CD14-positive monocyte (primary cell): Measurements from ENCODE around the gene THRB. TPM values are rescaled to one million over a fixed set of nuclear protein-coding genes. Genes with fewer than 3 reads are reported as not detected.

Source experiments
- DNase-seq, 3 donors: peaks; one replicate each; pipeline ENCODE4 v3.0.0-alpha.2; 2011 to 2022
- H2AFZ ChIP-seq: 2 replicates; pipeline ENCODE4 v1.6.0; 2012; ENCODE audit warnings: mild to moderate bottlenecking, low read depth, low read length, inconsistent platforms; ENCODE audit not compliant: insufficient read depth, poor library complexity, severe bottlenecking
- H3K27ac ChIP-seq, 2 donors: 1 replicate in 1 of 2; 2 replicates in 1 of 2; pipeline ENCODE4 v1.5.1; 2012 to 2013; ENCODE audit warnings: low read length in 2 of 2, control low read depth in 1 of 2, inconsistent platforms in 1 of 2, low read depth in 1 of 2, mild to moderate bottlenecking in 1 of 2
- H3K27me3 ChIP-seq, 2 donors: one replicate each; pipeline versions ENCODE4 v1.6.0 to v1.6.1; 2011 to 2013; ENCODE audit warnings: low read length in 2 of 2; ENCODE audit not compliant: control insufficient read depth in 2 of 2, insufficient read depth in 2 of 2
- H3K36me3 ChIP-seq, 2 donors: replicated peaks in 1 of 2; 1 replicate in 1 of 2; 2 replicates in 1 of 2; pipeline versions ENCODE4 v1.5.1 to v1.6.1; 2012 to 2013; ENCODE audit warnings: low read length in 2 of 2, control low read depth in 1 of 2, inconsistent platforms in 1 of 2, mild to moderate bottlenecking in 1 of 2; ENCODE audit not compliant: insufficient read depth in 2 of 2, control insufficient read depth in 1 of 2
- H3K4me1 ChIP-seq, 2 donors: 1 replicate in 1 of 2; 2 replicates in 1 of 2; pipeline versions ENCODE4 v1.5.1 to v1.6.1; 2012 to 2013; ENCODE audit warnings: low read length in 2 of 2, control low read depth in 1 of 2, inconsistent platforms in 1 of 2, mild to moderate bottlenecking in 1 of 2, moderate library complexity in 1 of 2; ENCODE audit not compliant: insufficient read depth in 2 of 2, control insufficient read depth in 1 of 2
- H3K4me2 ChIP-seq: replicated peaks from 2 replicates; pipeline ENCODE3; 2012; ENCODE audit warnings: low read length, moderate library complexity, mild to moderate bottlenecking; ENCODE audit not compliant: poor library complexity, severe bottlenecking; ENCODE audit errors: extremely low read depth
- H3K4me3 ChIP-seq, 3 experiments: fragments of 200-600 bp in 1 of 3; sonication (generic) in 1 of 3; replicated peaks in 1 of 3; 1 replicate in 2 of 3; 2 replicates in 1 of 3; pipeline ENCODE4 v1.5.1; 2011 to 2013; ENCODE audit warnings: low read length in 3 of 3, mild to moderate bottlenecking in 3 of 3, control low read depth in 2 of 3, low read depth in 2 of 3, inconsistent platforms in 1 of 3, moderate library complexity in 1 of 3
- H3K79me2 ChIP-seq: 2 replicates; pipeline ENCODE4 v1.6.0; 2012; ENCODE audit warnings: mild to moderate bottlenecking, control low read depth, inconsistent platforms, low read length, moderate library complexity; ENCODE audit not compliant: insufficient read depth
- H3K9ac ChIP-seq: 2 replicates; pipeline ENCODE4 v1.6.0; 2017; ENCODE audit warnings: low read length, mild to moderate bottlenecking; ENCODE audit not compliant: insufficient read depth, poor library complexity, severe bottlenecking
- H3K9me3 ChIP-seq, 2 donors: replicated peaks in 1 of 2; 1 replicate in 1 of 2; 2 replicates in 1 of 2; pipeline versions ENCODE4 v1.5.1 to v1.6.1; 2012 to 2013; ENCODE audit warnings: low read length in 2 of 2, control low read depth in 1 of 2; ENCODE audit not compliant: control insufficient read depth in 1 of 2, insufficient read depth in 1 of 2
- H4K20me1 ChIP-seq: 2 replicates; pipeline ENCODE4 v1.6.0; 2012; ENCODE audit warnings: mild to moderate bottlenecking, low read length, control low read depth, moderate library complexity; ENCODE audit not compliant: insufficient read depth
- H3K27ac Mint-ChIP-seq, 7 donors: one replicate each; pipeline ENCODE4 v1.8.0; 2020; ENCODE audit warnings: mild to moderate bottlenecking in 7 of 7, mixed read lengths in 7 of 7, moderate library complexity in 6 of 7, inconsistent platforms in 2 of 7
- H3K27me3 Mint-ChIP-seq, 3 donors: one replicate each; pipeline ENCODE4 v1.8.0; 2021 to 2022; ENCODE audit warnings: low read depth in 3 of 3, mild to moderate bottlenecking in 3 of 3, mixed read lengths in 3 of 3, moderate library complexity in 3 of 3, inconsistent platforms in 1 of 3
- H3K36me3 Mint-ChIP-seq, 2 donors: one replicate each; pipeline ENCODE4 v1.8.0; 2020; ENCODE audit warnings: mixed read lengths in 2 of 2, inconsistent platforms in 1 of 2, mild to moderate bottlenecking in 1 of 2
- H3K4me1 Mint-ChIP-seq: one replicate; pipeline ENCODE4 v1.8.0; 2020; ENCODE audit warnings: mild to moderate bottlenecking, mixed read lengths
- H3K4me3 Mint-ChIP-seq, 2 donors: one replicate each; pipeline ENCODE4 v1.8.0; 2020; ENCODE audit warnings: mild to moderate bottlenecking in 2 of 2, mixed read lengths in 2 of 2, moderate library complexity in 1 of 2
- H3K9me3 Mint-ChIP-seq, 7 donors: one replicate each; pipeline ENCODE4 v1.8.0; 2020 to 2022; ENCODE audit warnings: mixed read lengths in 7 of 7, mild to moderate bottlenecking in 6 of 7, moderate library complexity in 6 of 7, inconsistent platforms in 2 of 7
- WGBS: methylation state at CpG from one replicate; pipeline ENCODE4 v1.1.5; 2013; ENCODE audit warnings: missing lambda C conversion rate; ENCODE audit not compliant: insufficient coverage; 5-methylcytosine and 5-hydroxymethylcytosine counted together
- intact Hi-C, 2 donors: fragments of 100-400 bp; cut with micrococcal nuclease; formaldehyde crosslinking; loops; one replicate each; pipeline versions ENCODE4 v1.15.0 to v1.15.1; 2023
- polyA plus RNA-seq, 3 donors: library from polyadenylated mRNA; depleted of rRNA in 1 of 3; unstranded in 2 of 3; stranded (reverse) in 1 of 3; fragments of 300-500 nt in 2 of 3; fragments of >200 nt in 1 of 3; fragmentation: Illumina TruSeq in 2 of 3; gene quantifications; 1 replicate in 2 of 3; 2 replicates in 1 of 3; pipeline ENCODE4 v1.2.3, GENCODE V29; 2012 to 2021
- TF ChIP-seq, protein P1 (sequence below): fragments of 200-600 bp; IDR thresholded peaks from one replicate; pipeline ENCODE4 v1.8.0; 2022; ENCODE audit warnings: antibody characterized with exemption, mild to moderate bottlenecking

THRB gene
- polyA plus RNA-seq, 3 donors: 0.05 TPM; not detected in 2

DNA sequence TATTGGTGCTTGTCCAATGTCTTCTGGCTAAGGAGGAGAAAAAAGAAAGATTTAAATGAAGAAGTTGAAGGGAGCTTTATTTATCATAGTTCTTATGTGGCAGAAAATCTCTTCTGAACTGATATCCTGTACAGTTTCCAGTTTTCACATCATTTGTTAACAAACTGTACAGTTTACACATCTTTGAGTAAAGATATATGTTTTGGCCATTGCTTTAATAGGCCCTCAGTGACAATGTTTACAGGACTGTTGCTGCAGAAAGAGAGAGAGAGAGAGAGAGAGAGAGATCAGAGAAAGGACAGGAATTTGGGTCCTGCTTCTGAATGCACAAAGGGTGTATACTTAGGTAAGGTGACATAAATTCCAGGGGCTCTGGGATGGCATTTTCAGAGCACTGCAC, 361.2 kb downstream of the THRB start:
- no peak overlapping the region for H3K27ac ChIP-seq
- intact Hi-C loops: no loop called here
- H3K4me3 Mint-ChIP-seq: no peak overlapping the region
- H3K4me1 ChIP-seq: no peaks in the 10 kb centered on the region
- no peak overlapping the region for H3K4me2 ChIP-seq
- H3K4me1 Mint-ChIP-seq: peaks cover 2% of the 10 kb centered on the region
- H3K4me3 ChIP-seq: no peak overlapping the region
- no peaks in the 10 kb centered on the region for H3K36me3 ChIP-seq
- H3K27me3 Mint-ChIP-seq: no peaks in the 10 kb centered on the region
- TF ChIP-seq, protein P1, sequence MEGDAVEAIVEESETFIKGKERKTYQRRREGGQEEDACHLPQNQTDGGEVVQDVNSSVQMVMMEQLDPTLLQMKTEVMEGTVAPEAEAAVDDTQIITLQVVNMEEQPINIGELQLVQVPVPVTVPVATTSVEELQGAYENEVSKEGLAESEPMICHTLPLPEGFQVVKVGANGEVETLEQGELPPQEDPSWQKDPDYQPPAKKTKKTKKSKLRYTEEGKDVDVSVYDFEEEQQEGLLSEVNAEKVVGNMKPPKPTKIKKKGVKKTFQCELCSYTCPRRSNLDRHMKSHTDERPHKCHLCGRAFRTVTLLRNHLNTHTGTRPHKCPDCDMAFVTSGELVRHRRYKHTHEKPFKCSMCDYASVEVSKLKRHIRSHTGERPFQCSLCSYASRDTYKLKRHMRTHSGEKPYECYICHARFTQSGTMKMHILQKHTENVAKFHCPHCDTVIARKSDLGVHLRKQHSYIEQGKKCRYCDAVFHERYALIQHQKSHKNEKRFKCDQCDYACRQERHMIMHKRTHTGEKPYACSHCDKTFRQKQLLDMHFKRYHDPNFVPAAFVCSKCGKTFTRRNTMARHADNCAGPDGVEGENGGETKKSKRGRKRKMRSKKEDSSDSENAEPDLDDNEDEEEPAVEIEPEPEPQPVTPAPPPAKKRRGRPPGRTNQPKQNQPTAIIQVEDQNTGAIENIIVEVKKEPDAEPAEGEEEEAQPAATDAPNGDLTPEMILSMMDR: no peak
- H3K9me3 Mint-ChIP-seq: peaks cover 0 to 2% (median 1%) of the 10 kb centered on the region in 7 donors
- H3K27me3 ChIP-seq: no peaks in the 10 kb centered on the region
- no peak overlapping the region for H2AFZ ChIP-seq
- H3K9me3 ChIP-seq: no peaks in the 10 kb centered on the region
- no peaks in the 10 kb centered on the region for H3K36me3 Mint-ChIP-seq
- no peaks in the 10 kb centered on the region for H3K79me2 ChIP-seq
- H3K27ac Mint-ChIP-seq: no peak overlapping the region
- DNase-seq: no peak
- H3K9ac ChIP-seq: no peak overlapping the region
- H4K20me1 ChIP-seq: no peaks in the 10 kb centered on the region

DNA sequence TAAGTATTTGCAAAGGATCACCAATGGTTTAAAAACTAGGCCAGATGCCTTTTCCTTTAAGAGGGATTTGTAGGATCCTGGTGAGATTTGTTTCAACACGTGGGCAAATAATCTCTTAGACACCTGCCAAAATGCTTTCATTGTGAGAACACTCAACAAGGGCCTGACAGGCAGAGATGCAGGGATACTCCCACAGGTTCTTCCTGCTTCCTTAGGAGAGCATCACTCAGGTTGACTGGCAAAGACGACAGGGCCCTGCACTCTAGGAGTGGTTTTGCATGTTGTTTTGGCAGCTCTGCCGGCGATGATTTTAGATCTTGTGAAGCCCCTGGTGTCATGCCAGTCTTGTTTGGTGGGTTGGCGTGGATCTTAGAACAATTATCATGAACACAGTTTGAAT, 365.1 kb downstream of the THRB start:
- Mint-ChIP-seq H3K27ac (no peak overlapping the region), H3K4me1 (peaks cover 2% of the 10 kb centered on the region), H3K27me3 (peaks cover 0 to 2% (median 0%) of the 10 kb centered on the region in 3 donors), H3K4me3 (no peak overlapping the region), H3K36me3 (no peaks in the 10 kb centered on the region), H3K9me3 (peaks cover 0 to 3% (median 2%) of the 10 kb centered on the region in 7 donors)
- H3K36me3 ChIP-seq: no peaks in the 10 kb centered on the region
- WGBS: 96% methylated on average over 5 of the region's 5 CpGs
- no peak overlapping the region for H3K4me3 ChIP-seq
- no peaks in the 10 kb centered on the region for H3K27me3 ChIP-seq
- H3K4me1 ChIP-seq: no peaks in the 10 kb centered on the region
- H3K9ac ChIP-seq: no peak overlapping the region
- H3K79me2 ChIP-seq: no peaks in the 10 kb centered on the region
- H3K27ac ChIP-seq: no peak overlapping the region
- intact Hi-C loops: no loop called here
- H3K9me3 ChIP-seq: no peaks in the 10 kb centered on the region
- no peak for DNase-seq
- no peaks in the 10 kb centered on the region for H4K20me1 ChIP-seq
- no peak overlapping the region for H2AFZ ChIP-seq
- H3K4me2 ChIP-seq: no peak overlapping the region
- TF ChIP-seq, protein P1: no peak
